Kidney epithelial cell (primary cell): ENCODE results near the gene ST3GAL5. TPM values are rescaled to one million over a fixed set of nuclear protein-coding genes. Genes with fewer than 3 reads are reported as not detected.

ENCODE experiments used
- DNase-seq: peaks from one replicate; pipeline ENCODE4 v3.0.0-alpha.2; 2010; ENCODE audit warnings: low read depth
- H3K27me3 ChIP-seq: 2 replicates; pipeline ENCODE4 v1.6.0; 2011; ENCODE audit warnings: low read length; ENCODE audit not compliant: control insufficient read depth, insufficient read depth
- H3K36me3 ChIP-seq: 2 replicates; pipeline ENCODE4 v1.5.1; 2011; ENCODE audit warnings: low read length; ENCODE audit not compliant: control insufficient read depth, insufficient read depth
- H3K4me3 ChIP-seq: 2 replicates; pipeline ENCODE4 v1.5.1; 2011; ENCODE audit warnings: low read depth, mild to moderate bottlenecking, control low read depth, low read length
- total RNA-seq: library from RNA; depleted of rRNA; stranded (reverse); fragments of >200 nt; gene quantifications from 2 replicates; pipeline ENCODE4 v1.2.3, GENCODE V29; 2015
- TF ChIP-seq, protein P1 (sequence below): IDR thresholded peaks from 2 replicates; pipeline ENCODE4 v1.5.1; 2011; ENCODE audit warnings: mild to moderate bottlenecking, moderate library complexity, low read length, control low read depth, inconsistent platforms; ENCODE audit not compliant: insufficient read depth, poor library complexity, severe bottlenecking

ST3GAL5 gene
- total RNA-seq, 1 donor from 2014 or later, result 3.0 TPM

GRCh38 chr2:85926931-85927661 is 38.3 kb upstream of the ST3GAL5 start:
- H3K27me3 ChIP-seq, result peaks cover 2% of the 10 kb centered on the region
- TF ChIP-seq, protein P1, sequence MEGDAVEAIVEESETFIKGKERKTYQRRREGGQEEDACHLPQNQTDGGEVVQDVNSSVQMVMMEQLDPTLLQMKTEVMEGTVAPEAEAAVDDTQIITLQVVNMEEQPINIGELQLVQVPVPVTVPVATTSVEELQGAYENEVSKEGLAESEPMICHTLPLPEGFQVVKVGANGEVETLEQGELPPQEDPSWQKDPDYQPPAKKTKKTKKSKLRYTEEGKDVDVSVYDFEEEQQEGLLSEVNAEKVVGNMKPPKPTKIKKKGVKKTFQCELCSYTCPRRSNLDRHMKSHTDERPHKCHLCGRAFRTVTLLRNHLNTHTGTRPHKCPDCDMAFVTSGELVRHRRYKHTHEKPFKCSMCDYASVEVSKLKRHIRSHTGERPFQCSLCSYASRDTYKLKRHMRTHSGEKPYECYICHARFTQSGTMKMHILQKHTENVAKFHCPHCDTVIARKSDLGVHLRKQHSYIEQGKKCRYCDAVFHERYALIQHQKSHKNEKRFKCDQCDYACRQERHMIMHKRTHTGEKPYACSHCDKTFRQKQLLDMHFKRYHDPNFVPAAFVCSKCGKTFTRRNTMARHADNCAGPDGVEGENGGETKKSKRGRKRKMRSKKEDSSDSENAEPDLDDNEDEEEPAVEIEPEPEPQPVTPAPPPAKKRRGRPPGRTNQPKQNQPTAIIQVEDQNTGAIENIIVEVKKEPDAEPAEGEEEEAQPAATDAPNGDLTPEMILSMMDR, result no peak
- H3K36me3 ChIP-seq, result no peaks in the 10 kb centered on the region
- H3K4me3 ChIP-seq, result no peak overlapping the region
- no peak for DNase-seq

- Histone ChIP-seq H3K27me3 (peaks cover 2% of the 10 kb centered on the region), H3K36me3 (no peaks in the 10 kb centered on the region), H3K4me3 (no peak overlapping the region)
- TF ChIP-seq, protein P1, result no peak
- no peak for DNase-seq
Measured at GRCh38 chr2:85926526-85926925, 37.7 kb upstream of the ST3GAL5 start.

DNA sequence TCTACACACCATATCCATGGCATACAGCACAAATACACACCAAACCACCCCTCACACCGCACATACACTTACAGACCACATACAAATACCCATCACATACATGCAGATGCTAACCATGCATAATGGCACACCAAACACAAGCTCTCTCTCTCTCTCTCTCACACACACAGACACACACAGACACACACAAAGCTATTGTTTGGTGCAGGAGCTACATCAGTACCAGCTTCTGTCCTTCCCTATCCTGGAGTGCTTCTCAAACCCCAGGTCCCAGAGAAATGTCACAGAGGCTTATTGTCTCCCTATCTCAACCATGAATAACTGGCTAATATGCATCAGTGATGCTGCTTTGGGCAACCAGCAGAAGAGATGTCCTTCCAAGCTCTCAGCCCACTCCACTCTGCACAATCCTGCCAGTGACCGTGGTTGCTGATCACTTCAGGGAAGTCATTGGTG is 36.5 kb upstream of the ST3GAL5 start:
- Histone ChIP-seq H3K27me3 (peaks cover 2% of the 10 kb centered on the region), H3K36me3 (no peaks in the 10 kb centered on the region), H3K4me3 (no peak overlapping the region)
- TF ChIP-seq, protein P1, result no peak
- DNase-seq, result no peak

DNA sequence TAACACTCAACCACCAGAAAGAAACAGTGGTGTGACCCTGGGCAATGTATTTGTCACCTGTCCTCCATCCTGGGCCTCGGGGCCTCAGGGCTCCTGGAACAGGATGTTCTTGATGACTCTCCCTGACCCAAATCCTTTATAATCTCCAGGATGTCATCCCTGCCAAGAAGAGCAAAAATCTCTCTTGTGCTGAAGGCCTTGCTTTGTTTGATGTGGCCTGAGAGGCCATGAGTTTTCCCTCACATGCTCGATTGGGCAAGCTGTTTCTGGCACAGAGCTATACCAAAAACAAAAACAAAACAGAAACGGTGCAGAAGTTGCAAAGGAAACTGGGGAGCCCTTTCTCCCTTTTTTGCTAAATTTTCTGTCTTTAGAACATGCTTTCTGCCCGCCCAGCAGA is 35.7 kb upstream of the ST3GAL5 start:
- no peak overlapping the region for H3K4me3 ChIP-seq
- no peaks in the 10 kb centered on the region for H3K36me3 ChIP-seq
- TF ChIP-seq, protein P1, result no peak
- peaks cover 2% of the 10 kb centered on the region for H3K27me3 ChIP-seq
- DNase-seq, result no peak

GRCh38 chr2:85922199-85922598 is 33.4 kb upstream of the ST3GAL5 start:
- DNase-seq, result no peak
- Histone ChIP-seq H3K4me3 (no peak overlapping the region), H3K27me3 (peaks cover 2% of the 10 kb centered on the region), H3K36me3 (no peaks in the 10 kb centered on the region)
- TF ChIP-seq, protein P1, result no peak

DNA sequence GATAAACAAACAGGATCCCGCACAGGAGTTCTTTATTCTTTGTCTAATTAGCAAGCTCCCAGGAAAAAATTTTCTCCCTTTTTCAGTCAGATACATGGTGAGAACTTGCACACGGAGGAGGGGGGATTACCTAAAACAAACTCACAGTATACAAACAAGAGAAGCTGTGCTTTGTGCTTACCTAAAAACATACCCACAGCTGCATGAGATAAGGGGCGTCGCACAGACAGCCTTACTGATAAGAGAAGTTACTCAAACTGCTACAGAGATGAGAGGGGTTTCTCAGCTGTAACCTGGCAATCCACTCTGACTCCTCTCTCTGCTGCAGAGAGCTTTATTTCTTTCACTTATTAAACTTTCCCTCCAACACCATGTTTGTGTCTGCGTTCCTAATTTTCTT is 32.9 kb upstream of the ST3GAL5 start:
- H3K36me3 ChIP-seq, result no peaks in the 10 kb centered on the region
- no peak overlapping the region for H3K4me3 ChIP-seq
- TF ChIP-seq, protein P1, result no peak
- peaks cover under 1% of the 10 kb centered on the region for H3K27me3 ChIP-seq
- DNase-seq, result no peak
